Psoas muscle (tissue), 8 donors: ENCODE data around the gene CAMTA1. TPM values are rescaled to one million over a fixed set of nuclear protein-coding genes. Genes with fewer than 3 reads are reported as not detected.

ENCODE experiments used
- ATAC-seq, 4 donors: fragments of 200-7000 bp; cut with Tn5 transposase; one replicate each; pipeline ENCODE4 v1.9.1; 2020; ENCODE audit warnings: moderate library complexity in 3 of 4, mild to moderate bottlenecking in 2 of 4
- DNase-seq, 2 donors: peaks; one replicate each; pipeline ENCODE4 v3.0.0-alpha.2; 2020
- H3K27ac ChIP-seq: fragments of 200-600 bp; one replicate; pipeline ENCODE4 v1.8.0; 2022
- H3K27me3 ChIP-seq, 3 donors: fragments of 200-600 bp in 1 of 3; one replicate each; pipeline versions ENCODE4 v1.6.1 to v1.8.0; 2013 to 2022; ENCODE audit warnings: low read length in 2 of 3, mild to moderate bottlenecking in 2 of 3, moderate library complexity in 1 of 3; ENCODE audit not compliant: insufficient read depth in 3 of 3
- H3K36me3 ChIP-seq, 2 donors: fragments of 200-600 bp in 1 of 2; one replicate each; pipeline versions ENCODE4 v1.6.1 to v1.8.0; 2013 to 2022; ENCODE audit warnings: low read depth in 1 of 2, mild to moderate bottlenecking in 1 of 2, moderate library complexity in 1 of 2; ENCODE audit not compliant: insufficient read depth in 1 of 2
- H3K4me1 ChIP-seq: fragments of 200-600 bp; one replicate; pipeline ENCODE4 v1.8.0; 2022
- H3K4me3 ChIP-seq: fragments of 200-600 bp; one replicate; pipeline ENCODE4 v1.8.0; 2022; ENCODE audit warnings: mild to moderate bottlenecking
- H3K9me3 ChIP-seq: fragments of 200-600 bp; one replicate; pipeline ENCODE4 v1.8.0; 2022
- WGBS, 3 donors: extraction: QIAGEN DNeasy Blood & Tissue Kit; methylation state at CpG; one replicate each; pipeline versions ENCODE4 v1.1.6 to v1.1.7; 2013; 5-methylcytosine and 5-hydroxymethylcytosine counted together
- intact Hi-C, 2 donors: fragments of 100-400 bp; cut with DNase I; formaldehyde crosslinking; loops; one replicate each; pipeline versions ENCODE4 v1.11.0 to v1.14.2; 2022
- polyA plus RNA-seq, 3 donors: library from polyadenylated mRNA; stranded (reverse); fragments of 200-250 nt; gene quantifications; one replicate each; pipeline ENCODE4 v1.2.3, GENCODE V29; 2013
- total RNA-seq, 4 donors: library from RNA; stranded (reverse); fragmentation: NEBNext Ultra II Directional in 2 of 4; extraction: Animal tissue kit (Norgen Biotek cat#: 25700) in 2 of 4; gene quantifications; one replicate each; pipeline versions ENCODE4 v1.2.1 to v1.2.4, GENCODE V29; 2021 to 2023
- TF ChIP-seq, protein P1 (sequence below): fragments of 200-600 bp; IDR thresholded peaks from one replicate; pipeline ENCODE4 v1.8.0; 2022; ENCODE audit warnings: antibody characterized with exemption
- donor health status: healthy with polysubstance abuse.
- donor health status: DM: no; HTN: no; CAD: no; lungs with moderate emphysema.
- donor health status: Bipolar disorder and iron deficiency.
- donor health status: healthy.
- donor health status: DM: yes; HTN: yes; CAD: no.
- donor health status: DM: no; HTN: no; CAD: no.
- donor health status: DM: no; HTN: no; CAD: no.
- donor health status: DM: yes; HTN: yes; CAD: no.

CAMTA1 gene
- total and polyA plus RNA-seq, 7 donors = 64.6 to 206 (median 76.5) TPM

DNA sequence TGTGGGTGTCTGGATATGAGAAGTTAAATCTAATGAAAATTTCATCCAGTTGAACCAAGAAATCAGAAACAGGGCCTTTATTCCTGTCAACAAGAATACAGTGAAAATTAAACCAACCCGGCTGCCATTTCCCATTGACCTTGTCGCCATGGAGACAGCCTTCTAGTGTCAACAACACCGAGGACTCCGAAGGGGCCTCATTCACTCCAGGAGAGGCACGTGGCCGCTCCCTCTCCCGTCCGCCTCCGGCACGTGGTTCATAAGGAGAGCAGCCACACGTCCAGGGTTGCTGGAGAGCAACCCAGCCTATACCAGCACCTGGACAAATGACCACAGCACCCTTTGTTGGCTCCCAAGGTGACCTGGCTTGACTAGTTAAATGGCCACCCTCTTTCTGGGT is 865.5 kb downstream of the CAMTA1 start:
- Histone ChIP-seq H3K9me3 (no peaks in the 10 kb centered on the region), H3K4me3 (no peak overlapping the region), H3K27ac (no peak overlapping the region), H3K27me3 (peaks cover 0 to 2% (median 0%) of the 10 kb centered on the region in 3 donors), H3K36me3 (no peaks in the 10 kb centered on the region), H3K4me1 (peaks cover under 1% of the 10 kb centered on the region)
- WGBS, 3 donors = 49 to 66% (median 51%) methylated on average over 11 of the region's 11 CpGs
- DNase-seq (no peak), ATAC-seq (no peak)
- TF ChIP-seq, protein P1, sequence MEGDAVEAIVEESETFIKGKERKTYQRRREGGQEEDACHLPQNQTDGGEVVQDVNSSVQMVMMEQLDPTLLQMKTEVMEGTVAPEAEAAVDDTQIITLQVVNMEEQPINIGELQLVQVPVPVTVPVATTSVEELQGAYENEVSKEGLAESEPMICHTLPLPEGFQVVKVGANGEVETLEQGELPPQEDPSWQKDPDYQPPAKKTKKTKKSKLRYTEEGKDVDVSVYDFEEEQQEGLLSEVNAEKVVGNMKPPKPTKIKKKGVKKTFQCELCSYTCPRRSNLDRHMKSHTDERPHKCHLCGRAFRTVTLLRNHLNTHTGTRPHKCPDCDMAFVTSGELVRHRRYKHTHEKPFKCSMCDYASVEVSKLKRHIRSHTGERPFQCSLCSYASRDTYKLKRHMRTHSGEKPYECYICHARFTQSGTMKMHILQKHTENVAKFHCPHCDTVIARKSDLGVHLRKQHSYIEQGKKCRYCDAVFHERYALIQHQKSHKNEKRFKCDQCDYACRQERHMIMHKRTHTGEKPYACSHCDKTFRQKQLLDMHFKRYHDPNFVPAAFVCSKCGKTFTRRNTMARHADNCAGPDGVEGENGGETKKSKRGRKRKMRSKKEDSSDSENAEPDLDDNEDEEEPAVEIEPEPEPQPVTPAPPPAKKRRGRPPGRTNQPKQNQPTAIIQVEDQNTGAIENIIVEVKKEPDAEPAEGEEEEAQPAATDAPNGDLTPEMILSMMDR = no peak
- intact Hi-C loops = no loop called here

DNA sequence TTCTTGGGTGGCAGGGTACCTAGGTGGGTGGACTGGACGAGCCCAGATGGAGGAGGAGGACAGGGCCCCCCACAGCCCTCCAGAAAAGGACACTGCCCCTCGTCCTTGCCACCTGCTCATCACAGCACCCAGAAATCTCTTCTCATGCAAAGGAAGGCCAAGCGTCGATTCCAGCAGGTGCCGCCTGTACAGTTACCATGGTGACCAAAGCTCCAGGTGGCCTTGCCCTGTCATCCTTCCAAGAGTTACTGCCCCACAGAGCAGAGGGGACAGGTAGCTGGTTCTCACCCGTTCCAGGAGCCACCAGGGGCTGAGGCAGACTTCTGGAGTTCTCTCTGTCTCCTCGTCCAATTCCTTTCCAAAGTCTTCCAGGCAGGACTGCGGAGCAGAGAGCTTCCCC is 865.9 kb downstream of the CAMTA1 start:
- no peak overlapping the region for H3K27ac ChIP-seq

DNA sequence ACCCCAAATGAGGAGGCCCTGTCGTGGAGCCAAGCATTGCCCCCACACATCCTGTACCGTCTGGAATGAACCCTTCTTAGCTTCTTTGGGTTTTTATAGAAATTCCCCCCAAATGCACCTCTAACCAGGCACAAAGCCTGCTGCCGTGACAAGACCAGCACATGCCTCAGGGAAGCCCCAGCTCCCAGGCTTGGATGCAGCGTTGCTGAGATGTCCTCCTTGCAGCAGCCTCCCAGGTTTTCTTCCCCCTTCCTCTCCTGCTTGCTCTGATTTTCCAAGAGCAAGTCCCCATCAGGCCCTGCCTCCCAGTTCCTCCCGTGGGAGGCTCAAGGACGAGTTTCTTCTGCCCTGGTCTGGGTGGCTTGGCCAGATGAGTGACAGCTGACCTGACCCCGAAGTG is 866.8 kb downstream of the CAMTA1 start:
- ATAC-seq (no peak), DNase-seq (no peak)
- no peak overlapping the region for H3K4me3 ChIP-seq
- WGBS, 3 donors = 45 to 60% (median 48%) methylated on average over 7 of the region's 7 CpGs
- H3K4me1 ChIP-seq = no peaks in the 10 kb centered on the region
- H3K27me3 ChIP-seq = peaks cover 0 to 5% (median 2%) of the 10 kb centered on the region in 3 donors
- TF ChIP-seq, protein P1 = no peak
- H3K36me3 ChIP-seq = no peaks in the 10 kb centered on the region
- H3K9me3 ChIP-seq = no peaks in the 10 kb centered on the region
- no peak overlapping the region for H3K27ac ChIP-seq
- intact Hi-C loops = no loop called here

More for the DNA sequence above, 865.9 kb downstream of the CAMTA1 start:
- Histone ChIP-seq H3K27me3 (peaks cover 0 to 2% (median 0%) of the 10 kb centered on the region in 3 donors), H3K9me3 (no peaks in the 10 kb centered on the region), H3K4me3 (no peak overlapping the region), H3K36me3 (no peaks in the 10 kb centered on the region), H3K4me1 (no peaks in the 10 kb centered on the region)
- no peak for DNase-seq
- TF ChIP-seq, protein P1 = no peak
- ATAC-seq = no peak
- 73 to 84% (median 77%) methylated on average over 8 of the region's 8 CpGs for WGBS, 3 donors
- intact Hi-C loops = no loop called here

DNA sequence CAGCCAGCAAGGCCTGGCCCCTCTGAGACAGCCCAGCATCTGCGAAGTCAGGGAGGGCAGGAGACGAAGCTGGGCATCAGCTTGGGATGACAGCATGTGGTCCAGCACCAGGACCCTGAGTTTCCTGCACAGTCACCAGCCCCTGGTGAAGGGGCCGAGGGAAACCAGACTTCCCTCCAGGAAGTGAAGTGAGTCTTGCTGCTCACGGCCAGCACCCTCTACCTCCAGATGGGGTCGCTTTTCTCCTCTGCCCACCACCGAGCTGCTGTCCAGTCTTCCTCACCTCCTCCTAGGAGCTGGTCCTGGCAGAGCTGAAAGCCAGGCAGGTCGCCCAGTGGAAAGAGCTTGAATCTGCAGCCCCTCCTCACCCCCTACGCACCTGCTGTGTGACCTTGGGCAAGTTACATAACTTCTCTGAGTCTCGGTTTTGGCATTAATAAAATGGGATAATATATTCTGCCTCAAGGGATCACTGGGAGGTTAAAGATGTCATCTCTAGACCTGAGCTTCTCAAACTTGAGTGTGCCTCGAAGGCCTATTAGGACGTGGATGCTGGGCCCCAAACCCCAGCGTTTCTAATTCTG is 867.4 kb downstream of the CAMTA1 start:
- Histone ChIP-seq H3K9me3 (no peaks in the 10 kb centered on the region), H3K4me1 (no peaks in the 10 kb centered on the region), H3K36me3 (no peaks in the 10 kb centered on the region), H3K4me3 (no peak overlapping the region), H3K27me3 (peaks cover 0 to 6% (median 2%) of the 10 kb centered on the region in 3 donors), H3K27ac (no peak overlapping the region)
- DNase-seq (no peak), ATAC-seq (no peak)
- WGBS, 3 donors = 75 to 76% (median 76%) methylated on average over 11 to 12 of the region's 12 CpGs
- intact Hi-C loops = no loop called here
- TF ChIP-seq, protein P1 = no peak

DNA sequence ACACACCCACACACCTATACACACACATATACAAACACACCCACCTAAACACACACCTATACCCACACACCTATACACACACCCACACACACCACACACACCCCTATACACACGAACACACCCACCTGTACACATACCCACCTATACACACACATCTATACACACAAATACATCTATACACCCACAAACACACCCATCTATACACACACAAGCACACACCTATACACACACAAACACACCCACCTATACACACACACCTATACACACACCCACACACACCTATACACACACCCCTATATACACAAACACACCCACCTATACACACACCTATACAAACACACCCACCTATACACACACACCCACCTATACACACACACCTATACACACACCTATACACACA is 869.5 kb downstream of the CAMTA1 start:
- Histone ChIP-seq H3K4me3 (no peak overlapping the region), H3K9me3 (no peaks in the 10 kb centered on the region), H3K27ac (no peak overlapping the region), H3K36me3 (no peaks in the 10 kb centered on the region), H3K4me1 (no peaks in the 10 kb centered on the region), H3K27me3 (peaks cover 0 to 6% (median 2%) of the 10 kb centered on the region in 3 donors)
- DNase-seq (no peak), ATAC-seq (no peak)
- WGBS, 3 donors = 89 to 94% (median 91%) methylated on average over 1 of the region's 1 CpG
- TF ChIP-seq, protein P1 = no peak
- intact Hi-C loops = no loop called here
